Liver (tissue), 9 donors: ENCODE measurements around the gene TMEM151B. TPM values are rescaled to one million over a fixed set of nuclear protein-coding genes. Genes with fewer than 3 reads are reported as not detected.

Experiments
- DNase-seq: peaks from one replicate; pipeline ENCODE4 v3.0.0-alpha.2; 2017; ENCODE audit warnings: low spot score
- H3K27ac ChIP-seq, 2 donors: one replicate each; pipeline ENCODE4 v1.7.0; 2013; ENCODE audit warnings: inconsistent platforms in 2 of 2, low read length in 2 of 2, control low read depth in 1 of 2, low read depth in 1 of 2, mild to moderate bottlenecking in 1 of 2
- H3K27me3 ChIP-seq, 4 donors: one replicate each; pipeline versions ENCODE4 v1.6.1 to v1.7.0; 2013; ENCODE audit warnings: low read length in 3 of 4, inconsistent platforms in 1 of 4, mild to moderate bottlenecking in 1 of 4, moderate library complexity in 1 of 4; ENCODE audit not compliant: control insufficient read depth in 4 of 4, insufficient read depth in 4 of 4
- H3K36me3 ChIP-seq, 4 donors: one replicate each; pipeline versions ENCODE4 v1.6.1 to v1.7.0; 2013; ENCODE audit warnings: low read length in 3 of 4, mild to moderate bottlenecking in 3 of 4, low read depth in 1 of 4, moderate library complexity in 1 of 4; ENCODE audit not compliant: control insufficient read depth in 4 of 4, insufficient read depth in 3 of 4
- H3K4me1 ChIP-seq, 4 donors: one replicate each; pipeline versions ENCODE4 v1.6.1 to v1.7.0; 2013; ENCODE audit warnings: low read length in 3 of 4, mild to moderate bottlenecking in 3 of 4, moderate library complexity in 1 of 4; ENCODE audit not compliant: control insufficient read depth in 4 of 4, insufficient read depth in 4 of 4
- H3K4me3 ChIP-seq, 3 donors: one replicate each; pipeline versions ENCODE4 v1.6.1 to v1.7.0; 2013; ENCODE audit warnings: low read length in 3 of 3, control low read depth in 1 of 3, low read depth in 1 of 3, mild to moderate bottlenecking in 1 of 3
- H3K9ac ChIP-seq, 2 donors: one replicate each; pipeline ENCODE4 v1.7.0; 2013; ENCODE audit warnings: low read length in 2 of 2, mild to moderate bottlenecking in 2 of 2, moderate library complexity in 2 of 2, control low read depth in 1 of 2, low read depth in 1 of 2
- H3K9me3 ChIP-seq, 4 donors: one replicate each; pipeline versions ENCODE4 v1.6.1 to v1.7.0; 2013; ENCODE audit warnings: low read length in 3 of 4; ENCODE audit not compliant: control insufficient read depth in 4 of 4
- CTCF ChIP-seq: fragments of 150-350 bp; IDR thresholded peaks from 2 replicates; pipeline ENCODE4 v1.5.1; 2017; ENCODE audit warnings: improper control_type of control experiment, low read depth, low read length; ENCODE audit not compliant: missing input control
- EGR1 ChIP-seq, 2 donors: IDR thresholded peaks; 2 replicates each; pipeline ENCODE4 v1.6.1; 2016 to 2018; ENCODE audit warnings: antibody characterized with exemption in 2 of 2, low read depth in 2 of 2
- FOXA1 ChIP-seq: IDR thresholded peaks from 2 replicates; pipeline ENCODE4 v1.6.1; 2016; ENCODE audit warnings: antibody characterized with exemption
- FOXA2 ChIP-seq: IDR thresholded peaks from 2 replicates; pipeline ENCODE4 v1.6.1; 2016; ENCODE audit warnings: antibody characterized with exemption
- GABPA ChIP-seq, 2 donors: IDR thresholded peaks in 1 of 2; conservative IDR thresholded peaks in 1 of 2; 2 replicates each; pipeline ENCODE4 v1.6.1; 2016; ENCODE audit warnings: antibody characterized with exemption in 2 of 2, mild to moderate bottlenecking in 1 of 2, moderate library complexity in 1 of 2
- HNF4A ChIP-seq, 2 donors: conservative IDR thresholded peaks; 2 replicates each; pipeline ENCODE4 v1.6.1; 2016; ENCODE audit warnings: antibody characterized with exemption in 2 of 2, mild to moderate bottlenecking in 2 of 2
- HNF4G ChIP-seq: IDR thresholded peaks from 2 replicates; pipeline ENCODE4 v1.6.1; 2016; ENCODE audit warnings: antibody characterized with exemption
- JUND ChIP-seq, 2 donors: IDR thresholded peaks; 2 replicates each; pipeline ENCODE4 v1.6.1; 2016; ENCODE audit warnings: antibody characterized with exemption in 2 of 2
- MAX ChIP-seq: IDR thresholded peaks from 2 replicates; pipeline ENCODE4 v1.6.1; 2016; ENCODE audit warnings: antibody characterized with exemption
- RAD21 ChIP-seq, 2 donors: IDR thresholded peaks; 2 replicates each; pipeline ENCODE4 v1.6.1; 2016; ENCODE audit warnings: antibody characterized with exemption in 2 of 2, mild to moderate bottlenecking in 2 of 2
- RXRA ChIP-seq, 2 donors: IDR thresholded peaks; 2 replicates each; pipeline ENCODE4 v1.6.1; 2017 to 2018; ENCODE audit warnings: antibody characterized with exemption in 2 of 2, mild to moderate bottlenecking in 1 of 2
- YY1 ChIP-seq: IDR thresholded peaks from 2 replicates; pipeline ENCODE4 v1.6.1; 2016; ENCODE audit warnings: antibody characterized with exemption, mild to moderate bottlenecking
- WGBS: extraction: QIAGEN DNeasy Blood & Tissue Kit; methylation state at CpG from one replicate; pipeline ENCODE4 v1.1.7; 2013; 5-methylcytosine and 5-hydroxymethylcytosine counted together
- polyA plus RNA-seq, 2 donors: library from polyadenylated mRNA; stranded (reverse) in 1 of 2; unstranded in 1 of 2; fragments of 200-250 nt in 1 of 2; fragments of >200 nt in 1 of 2; fragmentation: Nextera tagmentation in 1 of 2; extraction: Ambion mirVana in 1 of 2; gene quantifications; one replicate each; pipeline versions ENCODE4 v1.2.1 to v1.2.3, GENCODE V29; 2013 to 2015
- total RNA-seq, 2 donors: library from RNA; depleted of rRNA; stranded (reverse); fragments of >200 nt; gene quantifications; one replicate each; pipeline ENCODE4 v1.2.3, GENCODE V29; 2014
- TF ChIP-seq, protein P1 (sequence below): IDR thresholded peaks from 2 replicates; pipeline ENCODE4 v1.6.1; 2016; ENCODE audit warnings: antibody characterized with exemption
- TF ChIP-seq, protein P2 (sequence below): IDR thresholded peaks from 2 replicates; pipeline ENCODE4 v1.6.1; 2016; ENCODE audit warnings: antibody characterized with exemption
- donor health status: healthy.
- donor health status: healthy.
- donor health status: healthy.
- donor health status: healthy.
- donor health status: healthy.

TMEM151B gene
- total and polyA plus RNA-seq, 4 donors = not detected

DNA sequence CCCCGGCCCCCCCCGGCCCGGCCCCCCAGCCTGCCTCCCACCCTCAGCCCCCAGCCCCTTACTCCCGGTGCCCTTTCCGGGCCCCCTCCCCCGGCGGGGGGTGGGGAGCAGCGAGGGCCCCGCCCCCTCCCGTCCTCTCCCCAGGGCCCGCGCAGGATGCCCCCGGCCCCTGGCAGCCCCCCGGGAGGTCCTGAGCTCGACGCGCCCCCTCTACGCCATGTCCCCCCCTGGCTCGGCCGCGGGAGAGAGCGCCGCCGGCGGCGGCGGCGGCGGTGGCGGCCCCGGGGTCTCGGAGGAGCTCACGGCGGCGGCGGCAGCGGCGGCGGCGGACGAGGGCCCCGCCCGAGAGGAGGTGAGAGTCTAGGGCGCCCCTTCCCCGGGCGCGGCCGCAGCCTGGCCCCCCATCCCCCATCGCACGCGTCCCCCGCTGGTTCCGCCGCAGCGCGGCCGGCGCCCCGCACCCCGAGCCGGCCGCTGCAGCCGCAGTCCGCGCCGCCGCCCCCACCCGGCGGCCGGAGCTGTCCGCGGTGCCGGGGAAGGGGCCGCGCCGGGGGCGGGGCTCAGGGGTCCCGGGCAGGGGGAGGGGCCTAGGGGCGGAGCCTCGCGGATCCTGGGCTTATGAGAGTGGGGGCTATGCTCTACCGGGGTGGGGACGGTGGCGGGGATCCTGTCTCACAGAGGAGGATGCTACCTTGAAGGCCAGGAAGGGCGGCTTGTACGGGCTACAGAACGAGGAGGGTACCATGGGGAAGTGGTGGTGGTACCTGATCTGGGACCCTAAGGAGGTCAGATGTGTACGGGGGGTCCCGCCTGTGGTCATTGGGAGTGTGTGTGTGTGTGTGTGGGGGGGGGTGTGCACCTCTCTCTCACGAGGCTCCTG lies 516 bp downstream of the TMEM151B start:
- DNase-seq = no peak
- H3K9me3 ChIP-seq = no peaks in the 10 kb centered on the region
- no peak overlapping the region for H3K27ac ChIP-seq
- TF ChIP-seq YY1 = no peak
- no peak for TF ChIP-seq RAD21 (IDR thresholded peaks at IDR 0.05)
- no peak for TF ChIP-seq FOXA2
- no peak for TF ChIP-seq MAX
- TF ChIP-seq RXRA (IDR thresholded peaks at IDR 0.05) = no peak
- TF ChIP-seq JUND (IDR thresholded peaks at IDR 0.05) = no peak
- TF ChIP-seq, protein P1, sequence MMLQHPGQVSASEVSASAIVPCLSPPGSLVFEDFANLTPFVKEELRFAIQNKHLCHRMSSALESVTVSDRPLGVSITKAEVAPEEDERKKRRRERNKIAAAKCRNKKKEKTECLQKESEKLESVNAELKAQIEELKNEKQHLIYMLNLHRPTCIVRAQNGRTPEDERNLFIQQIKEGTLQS = no peak
- H3K9ac ChIP-seq = no peak overlapping the region
- H3K4me3 ChIP-seq = peak overlapping the region in 1 of 3 donors; percentile 53
- peaks cover 0 to 11% (median 5%) of the 10 kb centered on the region in 4 donors for H3K27me3 ChIP-seq
- no peaks in the 10 kb centered on the region for H3K36me3 ChIP-seq
- WGBS = 5% methylated on average over 89 of the region's 90 CpGs
- H3K4me1 ChIP-seq = peaks cover 0 to 5% (median under 1%) of the 10 kb centered on the region in 4 donors

DNA sequence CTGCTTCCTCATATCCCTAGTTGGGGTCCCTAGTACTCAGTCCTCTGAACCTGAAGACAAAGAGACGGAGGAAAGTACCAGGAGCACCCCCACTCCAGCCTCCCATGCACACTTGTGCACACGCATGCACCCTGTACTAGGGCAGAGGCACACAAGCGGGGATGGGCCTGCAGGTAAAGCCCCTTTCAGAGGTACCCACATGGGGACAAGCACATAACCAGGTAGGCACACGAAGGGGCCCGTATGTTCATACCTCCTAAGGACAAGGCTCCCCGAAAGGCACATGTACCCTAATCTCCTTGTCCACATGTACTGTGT lies 1.1 kb downstream of the TMEM151B start:
- WGBS = 91% methylated on average over 6 of the region's 6 CpGs
- H3K9me3 ChIP-seq = no peaks in the 10 kb centered on the region
- no peaks in the 10 kb centered on the region for H3K36me3 ChIP-seq
- H3K9ac ChIP-seq = no peak overlapping the region
- TF ChIP-seq RXRA (IDR thresholded peaks at IDR 0.05) (no peak), CTCF (no peak), FOXA1 (no peak), MAX (no peak), HNF4G (no peak), GABPA (IDR thresholded peaks at IDR 0.05 in 1 of 2, conservative IDR thresholded peaks at IDR 0.05 in 1 of 2) (no peak), EGR1 (IDR thresholded peaks at IDR 0.05; ENCODE audit: low read depth in 2 of 2) (no peak), HNF4A (conservative IDR thresholded peaks at IDR 0.05) (no peak)
- TF ChIP-seq, protein P2, sequence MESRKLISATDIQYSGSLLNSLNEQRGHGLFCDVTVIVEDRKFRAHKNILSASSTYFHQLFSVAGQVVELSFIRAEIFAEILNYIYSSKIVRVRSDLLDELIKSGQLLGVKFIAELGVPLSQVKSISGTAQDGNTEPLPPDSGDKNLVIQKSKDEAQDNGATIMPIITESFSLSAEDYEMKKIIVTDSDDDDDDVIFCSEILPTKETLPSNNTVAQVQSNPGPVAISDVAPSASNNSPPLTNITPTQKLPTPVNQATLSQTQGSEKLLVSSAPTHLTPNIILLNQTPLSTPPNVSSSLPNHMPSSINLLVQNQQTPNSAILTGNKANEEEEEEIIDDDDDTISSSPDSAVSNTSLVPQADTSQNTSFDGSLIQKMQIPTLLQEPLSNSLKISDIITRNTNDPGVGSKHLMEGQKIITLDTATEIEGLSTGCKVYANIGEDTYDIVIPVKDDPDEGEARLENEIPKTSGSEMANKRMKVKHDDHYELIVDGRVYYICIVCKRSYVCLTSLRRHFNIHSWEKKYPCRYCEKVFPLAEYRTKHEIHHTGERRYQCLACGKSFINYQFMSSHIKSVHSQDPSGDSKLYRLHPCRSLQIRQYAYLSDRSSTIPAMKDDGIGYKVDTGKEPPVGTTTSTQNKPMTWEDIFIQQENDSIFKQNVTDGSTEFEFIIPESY = no peak
- no peak overlapping the region for H3K4me3 ChIP-seq
- no peak overlapping the region for H3K27ac ChIP-seq
- peaks cover 0 to 11% (median 5%) of the 10 kb centered on the region in 4 donors for H3K27me3 ChIP-seq
- no peak for DNase-seq
- peaks cover 0 to 9% (median 3%) of the 10 kb centered on the region in 4 donors for H3K4me1 ChIP-seq
